Fibroblast of villous mesenchyme (primary cell): Measurements from ENCODE around the gene FARP2. TPM values are rescaled to one million over a fixed set of nuclear protein-coding genes. Genes with fewer than 3 reads are reported as not detected.
A peak's percentile ranks its signal among the peaks of the same experiment; 100 is the strongest.

Experiments
- DNase-seq: peaks from one replicate; pipeline ENCODE4 v3.0.0-alpha.2; 2010; ENCODE audit warnings: low read depth
- H3K4me3 ChIP-seq: 2 replicates; pipeline ENCODE4 v1.5.1; 2011; ENCODE audit warnings: low read depth, mild to moderate bottlenecking, low read length
- CTCF ChIP-seq: IDR thresholded peaks from 2 replicates; pipeline ENCODE4 v1.5.1; 2012; ENCODE audit warnings: low read depth, mild to moderate bottlenecking, low read length; ENCODE audit not compliant: insufficient read depth
- total RNA-seq: library from RNA; depleted of rRNA; stranded (reverse); fragments of >200 nt; gene quantifications from 2 replicates; pipeline ENCODE4 v1.2.3, GENCODE V29; 2012

The FARP2 gene
- total RNA-seq, 1 donor: 37.6 TPM

- no peak overlapping the region for H3K4me3 ChIP-seq
- no peak for TF ChIP-seq CTCF
- no peak for DNase-seq
These were observed 129.3 kb downstream of the FARP2 start for GRCh38 chr2:241485172-241485911.

GRCh38 chr2:241489088-241489487 is 133.0 kb downstream of the FARP2 start:
- no peak for DNase-seq
- no peak for TF ChIP-seq CTCF

GRCh38 chr2:241489733-241490680 is 133.9 kb downstream of the FARP2 start:
- peak; percentile 5 for DNase-seq
- TF ChIP-seq CTCF: no peak

More at GRCh38 chr2:241489088-241489487, 133.0 kb downstream of the FARP2 start:
- H3K4me3 ChIP-seq: no peak overlapping the region

GRCh38 chr2:241490825-241491506 is 134.9 kb downstream of the FARP2 start:
- DNase-seq: no peak
- TF ChIP-seq CTCF: no peak
- no peak overlapping the region for H3K4me3 ChIP-seq

More at GRCh38 chr2:241489733-241490680, 133.9 kb downstream of the FARP2 start:
- no peak overlapping the region for H3K4me3 ChIP-seq

GRCh38 chr2:241491549-241492173 is 135.6 kb downstream of the FARP2 start:
- no peak overlapping the region for H3K4me3 ChIP-seq
- DNase-seq: no peak
- no peak for TF ChIP-seq CTCF

GRCh38 chr2:241492174-241492565 is 136.1 kb downstream of the FARP2 start:
- no peak for DNase-seq
- no peak for TF ChIP-seq CTCF
- no peak overlapping the region for H3K4me3 ChIP-seq
